Nephron (organoid): ENCODE measurements around the gene C6orf52.

Source experiments
- H3K27ac Mint-ChIP-seq, 3 experiments: 2 replicates each; pipeline ENCODE4 v1.8.0; 2020; ENCODE audit warnings: mixed read lengths in 3 of 3, mild to moderate bottlenecking in 2 of 3, moderate library complexity in 1 of 3
- H3K27me3 Mint-ChIP-seq: 2 replicates; pipeline ENCODE4 v1.8.0; 2021; ENCODE audit warnings: low read depth, mild to moderate bottlenecking, moderate library complexity, mixed read lengths
- H3K36me3 Mint-ChIP-seq: 2 replicates; pipeline ENCODE4 v1.8.0; 2020; ENCODE audit warnings: low read depth, mixed read lengths
- H3K4me1 Mint-ChIP-seq: 2 replicates; pipeline ENCODE4 v1.8.0; 2020; ENCODE audit warnings: mixed read lengths
- H3K4me3 Mint-ChIP-seq, 3 experiments: 2 replicates each; pipeline ENCODE4 v1.8.0; 2020; ENCODE audit warnings: mild to moderate bottlenecking in 3 of 3, mixed read lengths in 3 of 3, moderate library complexity in 2 of 3
- H3K9me3 Mint-ChIP-seq: 2 replicates; pipeline ENCODE4 v1.8.0; 2020; ENCODE audit warnings: mixed read lengths
- CTCF ChIP-seq, 3 experiments: fragments of 200-600 bp; sonication (generic); IDR thresholded peaks; one replicate each; pipeline ENCODE4 v1.5.0; 2021; ENCODE audit warnings: antibody characterized with exemption in 3 of 3; ENCODE audit not compliant: unreplicated experiment in 3 of 3

Gene C6orf52

DNA sequence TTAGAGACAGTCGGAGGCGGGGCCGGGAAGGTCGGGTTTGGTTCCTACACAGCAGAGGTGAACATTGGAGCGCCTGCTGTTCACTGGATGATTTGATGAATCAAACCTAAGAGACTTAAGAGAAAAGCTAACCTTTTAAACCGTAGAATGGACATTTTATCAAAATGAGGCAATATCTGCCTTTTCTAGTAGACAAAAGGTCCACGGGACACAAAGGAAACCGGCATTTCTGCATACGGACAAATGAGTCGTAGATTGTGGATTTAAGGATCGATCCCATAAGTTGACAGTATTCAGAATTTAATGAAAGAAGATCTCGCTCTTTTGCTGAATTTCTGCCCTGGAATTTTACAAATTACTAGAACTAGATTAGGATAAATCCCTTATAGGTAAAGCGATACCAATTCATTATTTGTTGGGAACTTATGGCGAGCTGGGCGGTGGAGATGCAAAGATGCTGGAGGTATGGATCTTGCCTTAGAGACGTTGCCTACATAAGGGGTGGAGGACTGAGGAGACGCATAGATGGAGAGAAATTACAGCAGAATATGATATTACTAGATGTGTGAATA is 756 bp upstream of the C6orf52 start:
- Mint-ChIP-seq H3K4me1 (peaks cover 41% of the 10 kb centered on the region), H3K36me3 (peaks cover 18% of the 10 kb centered on the region), H3K27me3 (no peaks in the 10 kb centered on the region), H3K4me3 (peak overlapping the region; percentile 98 to 99 (median 98)), H3K9me3 (no peaks in the 10 kb centered on the region), H3K27ac (peak overlapping the region; percentile 100)
- TF ChIP-seq CTCF (IDR thresholded peaks at IDR 0.05; ENCODE audit: unreplicated experiment in 3 of 3): no peak

- no peak for TF ChIP-seq CTCF (IDR thresholded peaks at IDR 0.05; ENCODE audit: unreplicated experiment in 3 of 3)
- Mint-ChIP-seq H3K36me3 (peaks cover 2% of the 10 kb centered on the region), H3K27me3 (peaks cover 1% of the 10 kb centered on the region), H3K9me3 (no peaks in the 10 kb centered on the region), H3K27ac (peak overlapping the region; percentile 100), H3K4me1 (peaks cover 41% of the 10 kb centered on the region), H3K4me3 (peak overlapping the region; percentile 98 to 99 (median 98))
Observed at GRCh38 chr6:10692965-10693538, 1.4 kb downstream of the C6orf52 start.

- Mint-ChIP-seq H3K4me3 (peak overlapping the region; percentile 63 to 76 (median 73)), H3K4me1 (peaks cover 34% of the 10 kb centered on the region), H3K27me3 (peaks cover 7% of the 10 kb centered on the region), H3K9me3 (no peaks in the 10 kb centered on the region), H3K27ac (peak overlapping the region; percentile 19 to 75 (median 58)), H3K36me3 (no peaks in the 10 kb centered on the region)
- no peak for TF ChIP-seq CTCF (IDR thresholded peaks at IDR 0.05; ENCODE audit: unreplicated experiment in 3 of 3)
Observed at GRCh38 chr6:10690651-10691445, 3.6 kb downstream of the C6orf52 start.

GRCh38 chr6:10687582-10687981 is 6.8 kb downstream of the C6orf52 start:
- Mint-ChIP-seq H3K4me1 (peaks cover 7% of the 10 kb centered on the region), H3K27ac (no peak overlapping the region), H3K36me3 (no peaks in the 10 kb centered on the region), H3K9me3 (no peaks in the 10 kb centered on the region), H3K4me3 (no peak overlapping the region), H3K27me3 (peaks cover 10% of the 10 kb centered on the region)
- no peak for TF ChIP-seq CTCF (IDR thresholded peaks at IDR 0.05; ENCODE audit: unreplicated experiment in 3 of 3)

DNA sequence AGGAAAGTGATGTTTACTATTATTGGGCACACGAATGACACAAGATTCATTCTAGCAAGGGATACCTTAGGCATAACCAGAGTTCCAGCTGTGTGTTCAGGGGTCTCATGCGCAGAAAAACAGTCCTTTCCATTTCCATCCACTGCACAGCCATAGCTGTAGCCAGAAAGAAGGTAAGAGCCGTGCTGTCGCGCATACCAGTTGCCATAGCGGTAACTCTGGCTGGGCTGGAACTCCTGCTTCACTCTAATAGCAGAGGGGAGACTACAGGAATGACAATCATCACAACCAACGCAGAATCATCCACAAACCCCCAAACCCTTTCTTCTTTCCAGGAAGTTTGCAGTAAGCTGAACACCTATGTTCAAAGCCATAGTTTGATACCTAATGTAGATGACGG is 7.5 kb downstream of the C6orf52 start:
- Mint-ChIP-seq H3K36me3 (no peaks in the 10 kb centered on the region), H3K9me3 (no peaks in the 10 kb centered on the region), H3K27me3 (peaks cover 10% of the 10 kb centered on the region), H3K4me1 (peaks cover 5% of the 10 kb centered on the region), H3K4me3 (no peak overlapping the region), H3K27ac (no peak overlapping the region)
- TF ChIP-seq CTCF (IDR thresholded peaks at IDR 0.05; ENCODE audit: unreplicated experiment in 3 of 3): no peak
